ENCODE data around the gene ASXL1.

DNA sequence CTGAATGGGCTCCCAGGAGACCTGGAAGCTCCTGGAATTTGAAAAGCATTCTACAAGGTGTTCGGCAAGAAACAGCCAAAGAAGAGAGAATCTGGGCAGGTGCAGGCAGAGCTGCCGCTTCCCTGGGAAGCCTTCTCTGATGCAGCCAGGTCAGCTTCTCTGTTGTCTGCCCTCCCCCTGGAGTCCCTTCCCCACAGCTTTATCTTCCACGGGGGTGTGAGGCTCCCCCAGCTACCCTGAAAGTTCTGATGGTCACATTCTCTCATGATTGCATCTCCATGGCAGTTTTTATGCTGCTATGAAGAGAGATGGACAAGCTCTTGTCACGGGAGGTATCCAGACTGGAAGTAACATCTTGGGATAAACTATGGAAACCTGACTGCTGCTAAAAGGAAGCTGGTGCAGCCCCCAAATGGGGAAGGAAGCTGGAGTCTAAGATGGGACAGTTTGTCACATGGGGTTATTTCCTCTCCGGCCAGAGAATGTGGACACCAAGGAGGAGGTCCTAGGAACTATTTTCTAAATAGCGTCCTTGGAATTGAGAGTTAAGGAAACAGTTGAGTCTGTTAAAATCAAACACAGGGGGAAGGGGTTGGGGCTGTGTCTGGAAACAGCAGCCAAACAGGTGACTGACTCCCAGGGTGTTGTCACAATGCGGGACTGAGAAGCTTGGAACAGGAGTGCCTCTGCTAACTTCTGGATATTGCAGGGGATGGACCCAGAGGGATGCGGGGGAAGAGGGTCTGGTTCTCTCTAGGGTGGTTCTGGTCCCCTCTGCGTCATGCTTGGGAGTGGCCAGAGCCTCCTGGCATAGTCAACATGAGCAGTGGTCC is 91.1 kb downstream of the ASXL1 start:
- no peak for TF ChIP-seq GATA2 (IDR thresholded peaks at IDR 0.05; ENCODE audit: low read depth, low read length)
- TF ChIP-seq GATA3 (IDR thresholded peaks at IDR 0.05; ENCODE audit: low read depth, low read length), result no peak

Data from SH-SY5Y (cell line).